HepG2 (cell line): ENCODE results near the gene CEBPG. TPM values are rescaled to one million over a fixed set of nuclear protein-coding genes. Genes with fewer than 3 reads are reported as not detected.

Source experiments
- CHD2 ChIP-seq: IDR thresholded peaks from 2 replicates; pipeline ENCODE4 v1.6.1; 2011; ENCODE audit warnings: low read depth, low read length, improper control_type of control experiment
- FIP1L1 ChIP-seq: fragments of 200-400 bp; formaldehyde crosslinking; IDR thresholded peaks from 2 replicates; pipeline ENCODE4 v1.6.1; 2018; ENCODE audit warnings: low read depth, mild to moderate bottlenecking, low read length, moderate library complexity, borderline replicate concordance; ENCODE audit not compliant: insufficient read depth
- HOXA7 ChIP-seq: sonication (generic); formaldehyde crosslinking; IDR thresholded peaks from 2 replicates; pipeline ENCODE4 v1.8.1; 2022; ENCODE audit warnings: mild to moderate bottlenecking, missing genetic modification reagents, moderate library complexity
- IKZF4 ChIP-seq: sonication (generic); formaldehyde crosslinking; IDR thresholded peaks from 2 replicates; pipeline ENCODE4 v1.5.1; 2020; ENCODE audit warnings: borderline replicate concordance, mild to moderate bottlenecking, low read depth, missing genetic modification reagents; ENCODE audit errors: not compliant biosample characterization
- MZF1 ChIP-seq: sonication (generic); formaldehyde crosslinking; IDR thresholded peaks from 2 replicates; pipeline ENCODE4 v1.8.1; 2023; ENCODE audit warnings: mild to moderate bottlenecking, missing genetic modification reagents, borderline replicate concordance
- NFATC3 ChIP-seq: sonication (generic); formaldehyde crosslinking; IDR thresholded peaks from 2 replicates; pipeline ENCODE4 v1.5.1; 2020; ENCODE audit warnings: mild to moderate bottlenecking, missing genetic modification reagents
- PHF21A ChIP-seq: sonication (generic); formaldehyde crosslinking; IDR thresholded peaks from 2 replicates; pipeline ENCODE4 v1.5.0; 2020; ENCODE audit warnings: mild to moderate bottlenecking, missing genetic modification reagents
- PLRG1 ChIP-seq: fragments of 450-650 bp; conservative IDR thresholded peaks from 2 replicates; pipeline ENCODE4 v1.6.1; 2016
- PPARG ChIP-seq: conservative IDR thresholded peaks from 2 replicates; pipeline ENCODE4 v1.6.1; 2016; ENCODE audit warnings: missing biosample characterization, missing genetic modification reagents
- RFX1 ChIP-seq: fragments of 450-650 bp; IDR thresholded peaks from 2 replicates; pipeline ENCODE4 v1.6.1; 2017
- SMC3 ChIP-seq: IDR thresholded peaks from 2 replicates; pipeline ENCODE4 v1.6.1; 2011; ENCODE audit warnings: low read length, improper control_type of control experiment
- ZNF251 ChIP-seq: sonication (generic); formaldehyde crosslinking; IDR thresholded peaks from 2 replicates; pipeline ENCODE4 v1.9.0; 2021; ENCODE audit warnings: mild to moderate bottlenecking, missing genetic modification reagents
- ZNF543 ChIP-seq: sonication (generic); formaldehyde crosslinking; IDR thresholded peaks from 2 replicates; pipeline ENCODE4 v1.4.0; 2020; ENCODE audit warnings: mild to moderate bottlenecking, missing genetic modification reagents
- ZNF547 ChIP-seq: sonication (generic); formaldehyde crosslinking; IDR thresholded peaks from 2 replicates; pipeline ENCODE4 v1.5.1; 2020; ENCODE audit warnings: mild to moderate bottlenecking, missing genetic modification reagents
- ZNF572 ChIP-seq: sonication (generic); formaldehyde crosslinking; IDR thresholded peaks from 2 replicates; pipeline ENCODE4 v1.5.1; 2020; ENCODE audit warnings: mild to moderate bottlenecking, missing genetic modification reagents
- ZNF75D ChIP-seq: sonication (generic); formaldehyde crosslinking; IDR thresholded peaks from 2 replicates; pipeline ENCODE4 v1.8.1; 2023; ENCODE audit warnings: missing genetic modification reagents, mild to moderate bottlenecking, borderline replicate concordance
- polyA plus RNA-seq, 8 experiments: library from polyadenylated mRNA; depleted of rRNA in 3 of 8; stranded (reverse) in 7 of 8; unstranded in 1 of 8; fragments of >200 nt; fragmentation: Illumina TruSeq in 4 of 8; extraction: Trizol in 4 of 8; gene quantifications; 2 replicates each; pipeline versions ENCODE4 v1.2.1 to v1.2.3, GENCODE V29; 2011 to 2016; ENCODE audit warnings: low read depth in 4 of 8, missing spikeins in 1 of 8, mixed read lengths in 1 of 8; ENCODE audit not compliant: insufficient read depth in 1 of 8
- total RNA-seq, 5 experiments: library from RNA; depleted of rRNA; stranded (reverse); fragments of >200 nt; fragmentation: Illumina TruSeq; extraction: Trizol; gene quantifications; 2 replicates each; pipeline ENCODE4 v1.2.3, GENCODE V29; 2016; ENCODE audit warnings: low read depth in 1 of 5
- TF ChIP-seq, protein P1 (sequence below): sonication (generic); formaldehyde crosslinking; IDR thresholded peaks from 2 replicates; pipeline ENCODE4 v1.4.0; 2020; ENCODE audit warnings: missing genetic modification reagents
- TF ChIP-seq, protein P2 (sequence below): conservative IDR thresholded peaks from 2 replicates; pipeline ENCODE4 v1.6.1; 2018; ENCODE audit warnings: missing genetic modification reagents
- TF ChIP-seq, protein P3 (sequence below): sonication (generic); formaldehyde crosslinking; IDR thresholded peaks from 2 replicates; pipeline ENCODE4 v1.8.0; 2022; ENCODE audit warnings: missing genetic modification reagents, mild to moderate bottlenecking, borderline replicate concordance
- TF ChIP-seq, protein P4 (sequence below): IDR thresholded peaks from 2 replicates; pipeline ENCODE4 v1.6.1; 2016; ENCODE audit warnings: control low read depth
- TF ChIP-seq, protein P5 (sequence below): sonication (generic); formaldehyde crosslinking; IDR thresholded peaks from 2 replicates; pipeline ENCODE4 v1.8.1; 2023; ENCODE audit warnings: missing genetic modification reagents, inconsistent platforms, borderline replicate concordance
- TF ChIP-seq, protein P6 (sequence below): sonication (generic); formaldehyde crosslinking; conservative IDR thresholded peaks from 2 replicates; pipeline ENCODE4 v1.4.0; 2020; ENCODE audit warnings: missing genetic modification reagents

Gene CEBPG
- total and polyA plus RNA-seq, 2 of the 13 experiments (the other 11 are each of a cell fraction or from before 2014, with no cell fraction given): 25.7 to 34.3 TPM

DNA sequence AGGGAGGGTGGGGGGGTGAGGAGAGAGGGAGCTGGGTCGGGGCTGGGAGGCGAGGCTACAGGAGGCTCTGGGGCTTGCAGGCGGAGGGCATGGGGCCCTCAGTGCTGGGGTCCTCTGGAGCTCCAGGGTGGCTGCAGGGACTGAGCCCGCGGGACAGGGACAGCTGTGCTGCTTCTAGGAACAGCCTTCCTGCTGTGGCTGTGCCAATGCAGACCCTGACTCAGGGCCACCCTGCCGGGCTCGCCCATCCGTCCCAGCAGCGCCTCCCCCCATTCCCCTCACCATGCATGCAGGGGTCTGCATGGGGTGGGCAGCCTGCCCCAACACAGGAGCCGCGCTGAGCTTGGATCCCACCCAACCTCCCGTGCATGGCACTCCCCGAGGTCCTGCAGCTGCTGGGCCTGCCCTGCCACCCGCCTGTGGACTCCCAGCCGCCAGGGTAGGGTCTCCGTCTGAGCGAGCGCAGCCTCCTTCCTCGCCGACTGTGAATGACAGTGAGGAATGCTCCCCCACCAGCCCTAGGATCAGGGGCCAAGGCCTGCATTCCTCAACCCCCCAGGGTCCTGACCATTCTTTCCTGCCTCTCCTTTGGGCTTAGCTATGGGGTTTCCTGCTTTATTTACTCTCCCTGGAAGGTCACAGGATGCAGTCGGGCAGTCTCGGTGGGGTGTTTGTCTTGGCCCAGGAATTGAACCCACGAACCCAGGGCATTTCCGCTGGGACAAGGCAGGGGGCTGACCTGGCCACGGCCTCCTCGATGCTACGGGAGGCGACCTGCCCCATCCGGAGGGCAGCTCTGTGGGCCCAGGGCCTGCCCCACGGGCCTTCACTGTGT lies 23.4 kb downstream of the CEBPG start (continued):
- TF ChIP-seq, protein P1, sequence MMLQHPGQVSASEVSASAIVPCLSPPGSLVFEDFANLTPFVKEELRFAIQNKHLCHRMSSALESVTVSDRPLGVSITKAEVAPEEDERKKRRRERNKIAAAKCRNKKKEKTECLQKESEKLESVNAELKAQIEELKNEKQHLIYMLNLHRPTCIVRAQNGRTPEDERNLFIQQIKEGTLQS (CRISPR knock-in tag): peak; percentile 42; the same call in 1 of the 2 replicates
- TF ChIP-seq HOXA7 (no peak), PHF21A (CRISPR knock-in tag) (peak; percentile 100), FIP1L1 (no peak), ZNF572 (CRISPR knock-in tag) (no peak), CHD2 (no peak), RFX1 (no peak; the same call in 1 of the 2 replicates), IKZF4 (CRISPR knock-in tag) (peak; percentile 49), MZF1 (CRISPR knock-in tag) (peak; percentile 73; the same call in 1 of the 2 replicates), ZNF75D (CRISPR knock-in tag) (no peak), PLRG1 (no peak), ZNF547 (CRISPR knock-in tag) (peak; percentile 46; the same call in 1 of the 2 replicates), PPARG (peak; percentile 86), ZNF543 (CRISPR knock-in tag) (peak; percentile 67; the same call in 1 of the 2 replicates), NFATC3 (CRISPR knock-in tag) (no peak), SMC3 (no peak), ZNF251 (CRISPR knock-in tag) (no peak)
- TF ChIP-seq, protein P2, sequence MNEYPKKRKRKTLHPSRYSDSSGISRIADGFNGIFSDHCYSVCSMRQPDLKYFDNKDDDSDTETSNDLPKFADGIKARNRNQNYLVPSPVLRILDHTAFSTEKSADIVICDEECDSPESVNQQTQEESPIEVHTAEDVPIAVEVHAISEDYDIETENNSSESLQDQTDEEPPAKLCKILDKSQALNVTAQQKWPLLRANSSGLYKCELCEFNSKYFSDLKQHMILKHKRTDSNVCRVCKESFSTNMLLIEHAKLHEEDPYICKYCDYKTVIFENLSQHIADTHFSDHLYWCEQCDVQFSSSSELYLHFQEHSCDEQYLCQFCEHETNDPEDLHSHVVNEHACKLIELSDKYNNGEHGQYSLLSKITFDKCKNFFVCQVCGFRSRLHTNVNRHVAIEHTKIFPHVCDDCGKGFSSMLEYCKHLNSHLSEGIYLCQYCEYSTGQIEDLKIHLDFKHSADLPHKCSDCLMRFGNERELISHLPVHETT (CRISPR knock-in tag): 0 out of 2 replicates have a peak, but pooled peaks have one; percentile 44
- TF ChIP-seq, protein P3, sequence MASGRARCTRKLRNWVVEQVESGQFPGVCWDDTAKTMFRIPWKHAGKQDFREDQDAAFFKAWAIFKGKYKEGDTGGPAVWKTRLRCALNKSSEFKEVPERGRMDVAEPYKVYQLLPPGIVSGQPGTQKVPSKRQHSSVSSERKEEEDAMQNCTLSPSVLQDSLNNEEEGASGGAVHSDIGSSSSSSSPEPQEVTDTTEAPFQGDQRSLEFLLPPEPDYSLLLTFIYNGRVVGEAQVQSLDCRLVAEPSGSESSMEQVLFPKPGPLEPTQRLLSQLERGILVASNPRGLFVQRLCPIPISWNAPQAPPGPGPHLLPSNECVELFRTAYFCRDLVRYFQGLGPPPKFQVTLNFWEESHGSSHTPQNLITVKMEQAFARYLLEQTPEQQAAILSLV: no peak
- TF ChIP-seq, protein P4, sequence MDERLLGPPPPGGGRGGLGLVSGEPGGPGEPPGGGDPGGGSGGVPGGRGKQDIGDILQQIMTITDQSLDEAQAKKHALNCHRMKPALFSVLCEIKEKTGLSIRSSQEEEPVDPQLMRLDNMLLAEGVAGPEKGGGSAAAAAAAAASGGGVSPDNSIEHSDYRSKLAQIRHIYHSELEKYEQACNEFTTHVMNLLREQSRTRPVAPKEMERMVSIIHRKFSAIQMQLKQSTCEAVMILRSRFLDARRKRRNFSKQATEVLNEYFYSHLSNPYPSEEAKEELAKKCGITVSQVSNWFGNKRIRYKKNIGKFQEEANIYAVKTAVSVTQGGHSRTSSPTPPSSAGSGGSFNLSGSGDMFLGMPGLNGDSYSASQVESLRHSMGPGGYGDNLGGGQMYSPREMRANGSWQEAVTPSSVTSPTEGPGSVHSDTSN: peak; percentile 61
- TF ChIP-seq, protein P5, sequence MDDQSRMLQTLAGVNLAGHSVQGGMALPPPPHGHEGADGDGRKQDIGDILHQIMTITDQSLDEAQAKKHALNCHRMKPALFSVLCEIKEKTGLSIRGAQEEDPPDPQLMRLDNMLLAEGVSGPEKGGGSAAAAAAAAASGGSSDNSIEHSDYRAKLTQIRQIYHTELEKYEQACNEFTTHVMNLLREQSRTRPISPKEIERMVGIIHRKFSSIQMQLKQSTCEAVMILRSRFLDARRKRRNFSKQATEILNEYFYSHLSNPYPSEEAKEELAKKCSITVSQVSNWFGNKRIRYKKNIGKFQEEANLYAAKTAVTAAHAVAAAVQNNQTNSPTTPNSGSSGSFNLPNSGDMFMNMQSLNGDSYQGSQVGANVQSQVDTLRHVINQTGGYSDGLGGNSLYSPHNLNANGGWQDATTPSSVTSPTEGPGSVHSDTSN (CRISPR knock-in tag): no peak
- TF ChIP-seq, protein P6, sequence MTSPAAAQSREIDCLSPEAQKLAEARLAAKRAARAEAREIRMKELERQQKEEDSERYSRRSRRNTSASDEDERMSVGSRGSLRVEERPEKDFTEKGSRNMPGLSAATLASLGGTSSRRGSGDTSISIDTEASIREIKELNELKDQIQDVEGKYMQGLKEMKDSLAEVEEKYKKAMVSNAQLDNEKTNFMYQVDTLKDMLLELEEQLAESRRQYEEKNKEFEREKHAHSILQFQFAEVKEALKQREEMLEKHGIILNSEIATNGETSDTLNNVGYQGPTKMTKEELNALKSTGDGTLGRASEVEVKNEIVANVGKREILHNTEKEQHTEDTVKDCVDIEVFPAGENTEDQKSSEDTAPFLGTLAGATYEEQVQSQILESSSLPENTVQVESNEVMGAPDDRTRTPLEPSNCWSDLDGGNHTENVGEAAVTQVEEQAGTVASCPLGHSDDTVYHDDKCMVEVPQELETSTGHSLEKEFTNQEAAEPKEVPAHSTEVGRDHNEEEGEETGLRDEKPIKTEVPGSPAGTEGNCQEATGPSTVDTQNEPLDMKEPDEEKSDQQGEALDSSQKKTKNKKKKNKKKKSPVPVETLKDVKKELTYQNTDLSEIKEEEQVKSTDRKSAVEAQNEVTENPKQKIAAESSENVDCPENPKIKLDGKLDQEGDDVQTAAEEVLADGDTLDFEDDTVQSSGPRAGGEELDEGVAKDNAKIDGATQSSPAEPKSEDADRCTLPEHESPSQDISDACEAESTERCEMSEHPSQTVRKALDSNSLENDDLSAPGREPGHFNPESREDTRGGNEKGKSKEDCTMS: no peak
